Parathyroid adenoma (tissue), 2 donors: ENCODE measurements around the gene FAM76A.

Experiments
- H2AFZ ChIP-seq: fragments of 300-600 bp; sonication (generic); one replicate; pipeline ENCODE4 v1.7.0; 2017; ENCODE audit warnings: antibody characterized with exemption, mild to moderate bottlenecking
- H3K27ac ChIP-seq: fragments of 300-600 bp; sonication (generic); one replicate; pipeline ENCODE4 v1.7.0; 2017
- H3K27me3 ChIP-seq: fragments of 300-600 bp; sonication (generic); one replicate; pipeline ENCODE4 v1.7.0; 2017; ENCODE audit warnings: low read length; ENCODE audit not compliant: control insufficient read depth, insufficient read depth
- H3K36me3 ChIP-seq: fragments of 300-600 bp; sonication (generic); one replicate; pipeline ENCODE4 v1.7.0; 2017; ENCODE audit warnings: low read length; ENCODE audit not compliant: control insufficient read depth, insufficient read depth
- H3K4me1 ChIP-seq: fragments of 300-600 bp; sonication (generic); one replicate; pipeline ENCODE4 v1.7.0; 2017; ENCODE audit warnings: control low read depth
- H3K4me2 ChIP-seq: fragments of 300-600 bp; sonication (generic); one replicate; pipeline ENCODE4 v1.7.0; 2017; ENCODE audit warnings: low read length
- H3K4me3 ChIP-seq: fragments of 300-600 bp; sonication (generic); one replicate; pipeline ENCODE4 v1.7.0; 2017; ENCODE audit warnings: low read depth, low read length
- H3K79me2 ChIP-seq: fragments of 300-600 bp; sonication (generic); one replicate; pipeline ENCODE4 v1.7.0; 2017; ENCODE audit warnings: control low read depth
- H3K9ac ChIP-seq: fragments of 300-600 bp; sonication (generic); one replicate; pipeline ENCODE4 v1.7.0; 2017; ENCODE audit warnings: mild to moderate bottlenecking
- H3K9me3 ChIP-seq: fragments of 300-600 bp; sonication (generic); one replicate; pipeline ENCODE4 v1.7.0; 2017; ENCODE audit warnings: low read length; ENCODE audit not compliant: control insufficient read depth
- CTCF ChIP-seq: fragments of 300-600 bp; sonication (generic); IDR thresholded peaks from one replicate; pipeline ENCODE4 v1.7.0; 2017; ENCODE audit warnings: antibody characterized with exemption, mild to moderate bottlenecking
- donor health status: primary hyperparathyroidism.

The FAM76A gene

GRCh38 chr1:27682351-27682944 lies 43.3 kb upstream of the FAM76A start:
- no peaks in the 10 kb centered on the region for H3K36me3 ChIP-seq
- TF ChIP-seq CTCF = no peak
- H3K4me2 ChIP-seq = no peak overlapping the region
- no peak overlapping the region for H3K4me3 ChIP-seq
- no peak overlapping the region for H3K9ac ChIP-seq
- H2AFZ ChIP-seq = no peak overlapping the region
- H3K27ac ChIP-seq = no peak overlapping the region
- H3K4me1 ChIP-seq = no peaks in the 10 kb centered on the region
- no peaks in the 10 kb centered on the region for H3K27me3 ChIP-seq
- no peaks in the 10 kb centered on the region for H3K9me3 ChIP-seq
- H3K79me2 ChIP-seq = no peaks in the 10 kb centered on the region

- no peaks in the 10 kb centered on the region for H3K79me2 ChIP-seq
- no peaks in the 10 kb centered on the region for H3K4me1 ChIP-seq
- H3K9me3 ChIP-seq = no peaks in the 10 kb centered on the region
- no peak for TF ChIP-seq CTCF
- H3K27me3 ChIP-seq = no peaks in the 10 kb centered on the region
- no peak overlapping the region for H3K4me2 ChIP-seq
- no peak overlapping the region for H3K9ac ChIP-seq
- H3K27ac ChIP-seq = no peak overlapping the region
- H2AFZ ChIP-seq = no peak overlapping the region
- no peak overlapping the region for H3K4me3 ChIP-seq
- H3K36me3 ChIP-seq = no peaks in the 10 kb centered on the region
Measured at GRCh38 chr1:27684176-27684575, 41.6 kb upstream of the FAM76A start.

GRCh38 chr1:27686223-27686990 lies 39.4 kb upstream of the FAM76A start:
- no peak overlapping the region for H3K9ac ChIP-seq
- no peak overlapping the region for H3K4me2 ChIP-seq
- peaks cover 2% of the 10 kb centered on the region for H3K4me1 ChIP-seq
- no peak overlapping the region for H3K4me3 ChIP-seq
- H3K27ac ChIP-seq = no peak overlapping the region
- no peak for TF ChIP-seq CTCF
- H2AFZ ChIP-seq = no peak overlapping the region
- H3K79me2 ChIP-seq = no peaks in the 10 kb centered on the region
- no peaks in the 10 kb centered on the region for H3K36me3 ChIP-seq
- no peaks in the 10 kb centered on the region for H3K27me3 ChIP-seq
- no peaks in the 10 kb centered on the region for H3K9me3 ChIP-seq

- Histone ChIP-seq H3K79me2 (no peaks in the 10 kb centered on the region), H3K4me1 (peaks cover 2% of the 10 kb centered on the region), H3K9me3 (no peaks in the 10 kb centered on the region), H2AFZ (no peak overlapping the region), H3K36me3 (no peaks in the 10 kb centered on the region), H3K4me2 (no peak overlapping the region), H3K27me3 (no peaks in the 10 kb centered on the region), H3K27ac (no peak overlapping the region), H3K9ac (no peak overlapping the region), H3K4me3 (no peak overlapping the region)
- TF ChIP-seq CTCF = no peak
Measured at GRCh38 chr1:27687906-27688305, 37.9 kb upstream of the FAM76A start.
